Measurements from ENCODE around the gene UPF3A.

GRCh38 chr13:114311908-114312307 is 30.5 kb downstream of the UPF3A start:
- TF ChIP-seq STAT1 (conservative IDR thresholded peaks at IDR 0.05): no peak
- no peak for TF ChIP-seq ELK1 (IDR thresholded peaks at IDR 0.05; ENCODE audit: low read depth, low read length)
- TF ChIP-seq CTCF (IDR thresholded peaks at IDR 0.05 in 2 of 3, conservative IDR thresholded peaks at IDR 0.05 in 1 of 3; ENCODE audit: control insufficient read depth in 2 of 3, extremely low read depth in 1 of 3, insufficient read depth in 1 of 3, low read depth in 3 of 3, low read length in 3 of 3): no peak
- TF ChIP-seq EZH2 (IDR thresholded peaks at IDR 0.05; ENCODE audit: borderline replicate concordance, control insufficient read depth, low read depth, low read length): no peak
- TF ChIP-seq POLR2A (IDR thresholded peaks at IDR 0.05; ENCODE audit: low read depth, low read length): no peak
- no peak for TF ChIP-seq ZZZ3 (IDR thresholded peaks at IDR 0.05; ENCODE audit: control insufficient read depth, insufficient read length, low read depth)
- TF ChIP-seq SRF (IDR thresholded peaks at IDR 0.05; ENCODE audit: low read depth in 2 of 2, low read length in 2 of 2): no peak
- no peak for TF ChIP-seq RELA (IDR thresholded peaks at IDR 0.05; ENCODE audit: borderline replicate concordance, partially characterized antibody)
- no peak for TF ChIP-seq JUND (IDR thresholded peaks at IDR 0.05; ENCODE audit: low read depth, low read length)
- no peak for TF ChIP-seq GATAD2B (conservative IDR thresholded peaks at IDR 0.05; ENCODE audit: low read depth)
- TF ChIP-seq RAD21 (IDR thresholded peaks at IDR 0.05; ENCODE audit: insufficient read depth, low read depth, low read length): no peak

Data from GM12878 (cell line).